ENCODE measurements around the gene MYO9B. TPM values are rescaled to one million over a fixed set of nuclear protein-coding genes. Genes with fewer than 3 reads are reported as not detected.
A peak's percentile ranks its signal among the peaks of the same experiment; 100 is the strongest.
"Not testable (repeated sequence)": the region's sequence is repeated elsewhere in the genome, so short reads cannot be mapped to it uniquely, and the experiment has no call there.

MYO9B gene
- total RNA-seq, 1 experiment from 2014 or later, result 12.4 TPM

DNA sequence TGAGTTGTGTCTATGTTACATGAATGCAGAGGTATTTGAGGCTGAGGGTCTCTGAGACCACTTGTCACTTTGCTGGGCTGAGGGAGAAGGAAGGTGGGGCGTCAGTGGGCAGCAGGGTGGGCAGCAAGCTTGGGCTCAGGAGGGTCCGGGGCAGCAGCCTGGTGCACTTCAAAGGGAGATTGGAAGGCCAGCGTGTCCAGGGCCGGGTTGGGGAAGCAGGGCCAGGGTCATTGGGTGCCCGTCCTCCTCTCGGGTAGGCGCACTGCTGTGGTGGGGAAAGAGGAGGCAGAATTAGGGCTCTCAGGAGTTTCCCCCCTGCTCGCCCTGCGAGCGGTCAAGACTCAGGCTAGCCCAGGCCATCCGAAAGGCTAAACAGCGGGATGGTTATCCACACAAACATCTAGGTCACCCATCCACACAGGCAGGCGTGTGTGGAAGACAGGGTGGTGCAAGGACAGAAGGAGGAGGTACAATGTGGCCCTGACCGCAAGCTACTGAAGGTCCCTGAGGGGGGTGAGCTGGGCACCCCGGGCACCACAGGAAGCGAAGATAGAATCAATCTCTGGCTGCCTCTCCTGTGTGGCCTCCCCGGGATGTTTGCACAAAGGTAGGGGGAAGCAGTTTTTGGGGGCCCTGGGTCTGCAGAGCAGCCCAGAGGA lies 37.7 kb downstream of the MYO9B start:
- no peak for DNase-seq (ENCODE audit: extremely low read depth, low read depth)

DNA sequence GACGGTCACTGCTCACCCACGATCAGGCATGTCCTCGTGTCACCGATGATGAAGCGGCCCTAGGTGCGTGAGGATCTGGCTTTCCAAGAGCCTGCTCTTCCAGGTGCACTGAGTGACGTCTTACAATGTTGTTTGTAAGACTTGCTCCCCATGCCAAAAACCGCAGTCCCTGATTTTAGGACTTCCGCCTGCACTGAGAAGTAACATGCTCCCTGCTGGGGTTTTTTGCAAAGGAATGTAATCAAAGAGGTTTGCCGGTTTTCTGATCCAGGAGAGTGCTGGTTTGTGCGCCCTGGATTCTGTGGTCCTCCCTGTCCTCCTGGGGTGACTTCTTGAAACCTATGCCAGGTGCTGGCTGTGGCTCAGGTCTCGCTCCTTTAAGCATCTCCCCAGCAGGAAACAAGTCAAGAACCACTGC lies 38.8 kb downstream of the MYO9B start:
- no peak for DNase-seq (ENCODE audit: extremely low read depth, low read depth)

DNA sequence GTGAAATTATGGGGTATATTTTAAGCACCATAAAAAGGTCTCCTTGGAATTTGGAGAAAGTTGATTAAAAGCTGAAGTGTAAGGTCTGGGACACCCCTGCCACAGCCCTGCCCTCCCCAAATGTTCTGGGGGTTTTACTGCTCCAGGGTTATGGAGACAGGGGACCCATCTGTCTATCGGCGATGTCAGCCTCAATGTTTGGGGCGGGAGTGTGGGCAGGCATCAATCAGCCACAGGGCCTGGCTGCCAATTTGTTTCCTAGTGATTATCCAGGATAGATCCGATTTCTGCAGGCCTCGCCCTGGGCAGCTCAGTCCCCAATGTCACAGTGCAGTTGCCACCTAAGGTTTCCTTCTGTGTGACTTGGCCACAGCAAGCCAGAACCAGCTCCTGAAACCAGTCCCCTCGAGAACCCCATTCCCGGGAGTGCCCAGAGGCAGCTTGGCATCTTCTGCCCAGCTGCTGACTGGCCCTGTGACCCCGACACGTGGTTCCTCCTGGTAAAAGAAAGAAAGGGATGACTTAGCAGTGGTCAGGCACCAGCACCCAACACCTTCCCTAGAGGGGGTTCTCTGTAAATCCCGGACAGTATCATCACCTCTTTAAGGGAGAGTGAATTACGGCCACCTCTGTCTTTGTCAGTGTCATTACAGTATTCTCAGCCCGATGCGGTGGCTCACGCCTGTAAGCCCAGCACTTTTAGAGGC lies 41.6 kb downstream of the MYO9B start:
- DNase-seq (ENCODE audit: extremely low read depth, low read depth), result no peak

DNA sequence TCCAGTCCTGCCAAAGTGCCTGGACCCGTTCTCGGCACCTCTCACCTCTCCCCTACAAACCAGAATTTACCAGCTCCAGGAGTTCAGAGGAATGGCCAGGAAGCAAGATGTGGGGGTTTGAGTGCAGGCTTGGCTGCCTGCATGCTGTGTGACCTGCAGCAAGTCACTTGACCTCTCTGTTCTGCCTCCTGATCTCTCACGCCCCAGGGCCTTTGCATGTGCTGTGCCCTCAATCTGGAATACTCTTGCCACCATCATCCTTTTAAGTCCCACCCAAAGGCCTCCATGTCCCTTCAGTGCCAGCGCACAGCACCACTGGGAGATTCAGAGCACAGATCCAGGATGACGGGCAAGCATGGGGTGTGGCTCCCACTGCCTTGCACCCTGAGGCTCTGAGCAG lies 43.4 kb downstream of the MYO9B start:
- DNase-seq (ENCODE audit: extremely low read depth, low read depth), result no peak

DNA sequence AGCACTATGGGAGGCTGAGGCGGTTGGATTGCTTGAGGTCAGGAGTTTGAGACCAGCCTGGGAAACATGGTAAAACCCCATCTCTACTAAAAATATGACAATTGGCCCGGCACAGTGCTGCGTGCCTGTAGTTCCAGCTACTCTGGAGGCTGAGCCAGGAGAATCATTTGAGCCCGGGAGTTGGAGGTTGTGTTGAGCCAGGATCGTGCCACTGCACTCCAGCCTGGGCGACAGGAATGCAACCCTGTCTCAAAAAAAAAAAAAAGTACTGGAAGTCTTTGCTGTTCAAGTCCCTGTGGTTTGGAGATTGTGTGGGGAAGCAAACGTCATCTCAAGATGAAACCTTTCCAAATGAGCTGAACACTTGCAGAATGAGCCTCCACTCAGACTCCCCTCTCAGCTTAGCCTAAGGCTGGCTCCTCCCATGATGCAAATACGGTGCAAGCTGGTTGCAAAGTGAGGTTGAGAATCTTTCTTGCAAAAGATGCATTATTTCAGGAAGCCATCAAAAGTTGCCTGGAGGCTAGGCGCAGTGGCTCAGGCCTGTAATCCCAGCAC lies 46.2 kb downstream of the MYO9B start:
- DNase-seq (ENCODE audit: extremely low read depth, low read depth), result no peak

DNA sequence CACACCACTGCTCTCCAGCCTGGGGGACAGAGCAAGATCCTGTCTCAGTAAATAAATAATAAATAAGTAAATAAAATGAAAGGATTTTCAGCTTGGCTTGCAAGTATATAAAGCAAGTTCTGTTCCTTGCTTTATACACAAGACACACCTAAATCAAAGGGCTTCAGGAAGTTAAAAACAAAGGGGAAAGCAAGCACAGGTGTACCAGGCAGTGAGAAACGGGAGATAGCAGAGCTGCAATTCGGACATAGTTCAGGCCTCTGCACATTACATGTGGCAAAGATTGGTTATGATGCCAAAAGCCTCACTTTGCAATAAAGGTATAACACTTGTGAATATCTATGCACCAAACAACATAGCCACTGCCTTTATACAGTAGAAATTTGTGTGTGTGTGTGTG lies 47.5 kb downstream of the MYO9B start:
- no peak for DNase-seq (ENCODE audit: extremely low read depth, low read depth)

DNA sequence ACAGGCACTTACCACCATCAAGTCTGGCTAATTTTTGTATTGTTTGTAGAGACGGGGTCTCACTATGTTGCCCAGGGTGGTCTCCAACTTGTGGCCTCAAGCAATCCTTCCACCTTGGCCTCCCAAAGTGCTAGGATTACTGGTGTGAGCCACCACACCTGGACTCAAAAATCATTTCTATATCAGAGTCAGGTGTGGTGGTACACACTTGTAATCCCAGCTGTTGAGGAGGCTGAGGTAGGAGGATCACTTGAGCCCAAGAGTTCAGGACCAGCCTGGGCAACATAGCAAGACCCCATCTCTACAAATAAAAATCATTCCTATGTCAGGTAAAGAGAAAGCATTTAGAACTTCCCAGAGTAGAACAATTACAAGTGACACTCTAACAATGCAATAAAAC lies 48.4 kb downstream of the MYO9B start:
- no peak for DNase-seq (ENCODE audit: extremely low read depth, low read depth)

DNA sequence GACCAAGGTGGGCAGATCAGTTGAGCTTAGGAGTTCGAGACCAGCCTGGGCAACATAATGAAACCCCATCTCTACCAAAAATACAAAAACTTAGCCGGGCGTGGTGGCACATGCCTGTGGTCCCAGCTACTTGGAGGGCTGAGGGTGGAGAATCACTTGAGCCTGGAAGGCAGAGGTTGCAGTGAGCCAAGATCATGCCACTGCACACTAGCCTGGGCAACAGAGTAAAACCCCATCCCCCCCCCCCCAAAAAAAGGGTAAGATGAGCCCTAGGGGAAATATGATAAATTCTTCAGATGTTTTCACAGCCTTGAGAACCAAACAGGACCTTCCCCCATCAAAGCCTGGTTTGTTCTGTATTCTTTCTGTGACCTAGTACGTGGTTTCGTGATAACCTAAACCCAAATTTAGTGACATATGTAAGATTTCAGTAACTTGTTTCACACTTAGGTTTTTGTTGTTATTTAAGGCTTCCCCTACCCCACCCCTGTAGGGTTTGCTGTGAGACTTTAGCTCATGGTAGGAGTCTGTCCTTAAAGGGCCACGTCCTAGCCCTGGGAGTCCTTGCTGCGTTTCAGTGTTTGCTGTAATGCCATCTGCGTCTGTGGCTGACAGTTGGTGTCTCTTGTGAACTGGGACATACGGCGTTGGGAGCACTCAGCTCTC lies 49.6 kb downstream of the MYO9B start:
- peak; percentile 38 for DNase-seq (ENCODE audit: extremely low read depth, low read depth)

DNA sequence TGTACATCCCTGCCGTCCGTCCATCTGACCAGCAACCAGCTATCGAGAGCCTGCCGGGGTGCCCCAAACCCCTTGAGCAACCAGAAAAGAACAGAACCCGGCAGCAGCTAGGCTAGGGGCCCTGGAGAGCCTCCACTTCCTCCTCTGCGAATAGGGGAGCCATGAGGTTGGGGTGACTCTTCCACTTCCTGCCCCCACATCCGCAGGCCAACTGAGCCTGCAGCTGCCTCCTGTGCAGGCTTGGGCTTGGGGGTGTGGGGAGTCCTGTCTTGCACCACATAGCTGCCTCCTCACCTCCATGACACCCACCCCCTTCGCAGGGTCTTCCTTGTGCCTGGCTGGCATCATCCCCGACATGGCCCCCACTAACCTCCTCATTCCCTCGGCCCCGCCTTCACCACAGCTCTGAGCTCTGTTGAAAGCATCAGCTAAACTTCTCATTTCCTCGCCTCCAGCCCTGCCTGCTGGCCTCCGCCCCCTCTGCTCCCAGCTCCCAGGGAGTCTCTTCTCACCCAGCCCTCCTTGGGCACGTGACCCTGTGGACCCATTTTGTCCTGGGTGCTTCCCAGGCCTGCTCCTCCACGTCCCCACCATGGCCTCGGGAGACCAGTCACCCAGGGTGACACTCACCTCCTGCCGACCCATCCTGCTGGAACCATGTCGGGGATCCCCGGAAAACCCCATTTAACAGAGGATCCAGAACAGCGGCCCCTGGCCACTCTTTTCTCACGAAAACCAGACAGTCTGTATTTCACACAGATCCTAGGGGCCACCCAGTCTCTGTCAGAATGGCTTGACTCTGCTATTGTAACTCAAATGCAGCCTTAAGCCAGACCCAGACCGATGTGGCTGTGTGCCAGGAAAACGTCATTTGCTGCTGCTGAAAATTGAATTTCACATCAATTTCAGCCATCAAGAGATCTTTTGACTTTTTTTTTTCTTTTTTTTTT lies 50.4 kb downstream of the MYO9B start:
- no peak for DNase-seq (ENCODE audit: extremely low read depth, low read depth)

DNA sequence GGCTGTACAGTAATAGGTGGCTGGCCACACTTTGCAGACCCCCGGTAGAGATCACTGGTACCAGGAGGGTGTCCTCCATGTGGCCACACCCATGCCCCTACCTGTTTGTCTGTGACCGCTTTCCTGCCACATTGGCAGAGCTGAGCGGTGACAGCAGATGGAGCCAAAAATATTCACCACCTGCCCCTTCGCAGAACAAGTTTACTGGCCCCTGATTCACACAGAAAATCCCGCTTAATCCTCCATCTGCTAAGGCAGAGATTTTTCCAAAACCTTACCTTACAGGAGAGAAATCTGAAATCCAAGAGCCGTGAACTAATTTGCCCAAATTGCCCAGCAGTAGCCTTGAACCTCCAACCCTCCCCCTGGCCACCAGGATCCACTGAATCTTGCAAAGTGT lies 52.1 kb downstream of the MYO9B start:
- no peak for DNase-seq (ENCODE audit: extremely low read depth, low read depth)

DNA sequence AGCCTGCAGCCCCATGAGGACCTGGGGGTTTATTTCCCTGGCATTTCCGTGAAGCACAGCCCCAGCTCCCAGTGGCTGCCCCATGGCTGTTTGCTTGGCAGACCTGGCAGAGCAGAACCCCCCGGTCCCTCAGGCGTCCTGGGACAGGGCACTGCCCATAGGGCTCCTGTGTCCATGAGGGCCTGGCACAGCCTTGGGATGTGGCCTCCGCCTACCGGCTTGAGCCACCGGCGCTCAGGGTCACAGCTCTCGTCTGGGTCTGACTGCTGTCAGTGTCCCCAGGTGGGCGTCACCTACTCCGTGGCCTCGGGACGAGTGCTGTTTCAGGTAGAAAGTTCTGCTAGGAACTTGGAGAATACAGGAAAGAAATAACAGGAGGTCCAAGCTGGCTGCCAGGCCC lies 52.8 kb downstream of the MYO9B start:
- no peak for DNase-seq (ENCODE audit: extremely low read depth, low read depth)

DNA sequence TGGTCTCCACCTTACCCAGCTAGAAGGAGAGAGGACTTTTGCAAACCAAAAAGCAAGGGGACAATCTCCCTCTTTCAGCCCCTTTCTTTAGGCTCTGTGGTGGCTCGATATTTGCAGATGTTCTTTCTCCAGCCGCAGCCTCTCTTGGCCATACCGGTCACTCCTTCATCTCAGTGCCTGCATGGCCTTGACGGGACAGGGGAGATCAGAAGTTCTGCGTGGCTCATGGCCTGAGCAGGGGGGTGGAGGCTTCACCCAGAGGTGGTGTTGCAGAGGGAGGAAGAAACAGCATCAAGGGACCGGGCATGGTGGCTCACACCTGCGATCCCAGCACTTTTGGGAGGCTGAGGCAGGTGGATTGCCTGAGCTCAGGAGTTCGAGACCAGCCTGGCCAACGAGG lies 53.2 kb downstream of the MYO9B start:
- no peak for DNase-seq (ENCODE audit: extremely low read depth, low read depth)

DNA sequence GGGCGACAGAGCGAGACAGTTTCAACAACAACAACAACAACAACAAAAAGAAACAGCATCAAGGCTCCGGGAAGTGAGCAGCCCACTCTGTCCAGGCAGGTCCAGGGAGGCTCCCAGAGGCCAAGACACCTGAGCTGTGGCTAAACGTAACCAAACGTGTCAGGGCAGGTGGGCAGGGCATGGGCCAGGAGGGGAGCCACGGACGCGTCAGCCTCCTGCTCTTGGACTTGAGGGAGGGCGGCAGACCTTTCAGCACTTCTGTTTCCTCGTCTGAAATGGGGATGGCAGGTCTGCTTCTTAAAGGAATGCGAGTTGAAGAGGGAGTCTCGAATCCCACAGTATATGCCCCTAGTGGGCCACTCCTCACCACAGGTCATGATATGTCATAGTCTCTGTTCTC lies 53.8 kb downstream of the MYO9B start:
- DNase-seq (ENCODE audit: extremely low read depth, low read depth), result no peak

DNA sequence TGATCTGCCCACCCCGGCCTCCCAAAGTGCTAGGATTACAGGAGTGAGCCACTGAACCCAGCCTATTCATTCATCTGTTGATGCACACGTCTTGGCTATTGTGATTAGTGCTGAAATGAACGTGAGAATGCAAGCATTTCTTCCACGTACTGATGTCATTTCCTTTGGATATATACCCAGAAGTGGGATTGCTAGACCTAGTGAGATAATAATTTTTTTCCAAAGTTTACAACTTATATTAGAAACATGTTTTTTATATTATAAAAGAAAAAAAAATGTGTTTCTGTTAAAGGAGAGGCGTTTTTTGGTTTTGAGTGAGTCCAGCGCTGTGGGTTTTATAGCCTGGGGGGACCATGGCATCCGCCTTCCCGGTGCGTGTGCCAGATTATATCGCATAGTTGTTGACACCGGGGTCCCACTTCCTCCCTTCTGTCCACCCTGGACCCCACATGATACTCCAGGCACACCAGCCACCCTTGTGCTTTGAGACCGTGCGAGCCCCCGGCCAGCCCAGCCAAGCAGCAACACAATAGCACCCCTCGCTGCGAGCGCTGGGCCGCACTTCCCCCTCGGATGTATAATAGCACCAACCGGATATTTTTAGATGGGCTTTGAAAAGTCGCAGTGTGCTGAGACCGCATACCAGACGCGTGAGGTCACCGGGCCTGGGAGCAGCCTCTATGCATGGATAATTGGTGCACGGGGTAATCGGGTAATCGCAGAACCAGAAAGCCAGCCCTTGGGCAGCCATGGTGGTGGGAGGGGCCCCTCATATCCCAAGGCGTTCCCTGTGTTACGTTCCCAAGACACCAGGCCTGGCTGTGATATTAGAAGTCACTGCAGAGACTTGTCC lies 59.6 kb downstream of the MYO9B start:
- peak; percentile 90 for DNase-seq (ENCODE audit: extremely low read depth, low read depth)

DNA sequence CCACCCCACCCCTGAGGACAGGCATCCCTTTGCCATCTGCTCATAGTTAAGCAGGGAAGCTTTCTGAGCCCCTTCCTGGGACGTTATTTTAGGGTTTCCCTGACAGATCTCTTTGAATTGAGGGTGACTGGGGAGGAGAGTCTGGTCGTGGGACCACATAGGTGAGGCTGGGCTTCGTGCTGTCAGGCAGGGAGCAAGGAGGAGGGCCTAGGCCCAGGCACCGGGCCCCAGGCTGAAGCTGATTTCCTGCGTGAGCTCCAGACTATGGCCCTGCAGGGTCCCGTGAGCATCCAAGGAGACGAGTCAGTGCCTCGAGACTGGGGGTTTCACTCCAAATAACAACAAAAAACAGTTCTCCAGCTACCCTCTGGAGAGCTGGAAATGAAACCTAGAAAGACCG lies 60.4 kb downstream of the MYO9B start:
- DNase-seq (ENCODE audit: extremely low read depth, low read depth), result no peak

DNA sequence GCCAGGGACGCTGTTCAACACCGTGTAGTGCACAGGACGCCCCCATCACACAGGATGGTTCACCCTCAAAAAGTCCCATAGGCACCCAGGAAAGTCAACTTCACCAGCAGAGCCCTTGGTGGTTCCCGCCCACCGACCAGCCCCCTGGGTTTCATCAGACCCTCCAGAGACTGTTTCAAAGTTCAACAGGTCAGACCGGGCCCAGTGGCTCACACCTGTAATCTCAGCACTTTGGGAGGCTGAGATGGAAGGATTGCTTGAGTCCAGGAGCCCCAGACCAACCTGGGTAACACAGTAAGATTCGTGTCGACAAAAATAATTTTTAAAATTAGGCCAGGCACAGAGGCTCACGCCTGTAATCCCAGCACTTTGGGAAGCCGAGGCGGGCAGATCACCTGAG lies 61.0 kb downstream of the MYO9B start:
- DNase-seq (ENCODE audit: extremely low read depth, low read depth), result no peak

DNA sequence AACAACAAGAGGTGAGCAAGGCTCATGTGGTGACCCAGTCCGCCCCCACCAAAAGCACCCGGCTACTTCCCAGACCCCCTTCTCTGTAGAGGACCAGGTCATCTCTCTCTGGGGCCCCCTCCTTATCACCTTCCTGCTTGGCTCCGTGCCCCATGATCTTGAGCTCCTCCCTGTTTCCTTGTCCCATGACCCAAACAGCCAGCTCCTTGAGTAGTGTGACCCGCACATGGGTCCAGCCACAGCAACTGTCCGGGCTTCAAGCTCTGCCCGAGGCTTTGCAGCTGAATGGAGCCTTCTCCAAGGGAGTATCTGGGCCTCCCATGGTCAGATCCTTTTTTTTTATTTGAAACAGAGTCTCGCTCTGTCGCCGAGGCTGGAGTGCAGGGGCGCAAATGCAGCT lies 61.8 kb downstream of the MYO9B start:
- DNase-seq (ENCODE audit: extremely low read depth, low read depth), result no peak

DNA sequence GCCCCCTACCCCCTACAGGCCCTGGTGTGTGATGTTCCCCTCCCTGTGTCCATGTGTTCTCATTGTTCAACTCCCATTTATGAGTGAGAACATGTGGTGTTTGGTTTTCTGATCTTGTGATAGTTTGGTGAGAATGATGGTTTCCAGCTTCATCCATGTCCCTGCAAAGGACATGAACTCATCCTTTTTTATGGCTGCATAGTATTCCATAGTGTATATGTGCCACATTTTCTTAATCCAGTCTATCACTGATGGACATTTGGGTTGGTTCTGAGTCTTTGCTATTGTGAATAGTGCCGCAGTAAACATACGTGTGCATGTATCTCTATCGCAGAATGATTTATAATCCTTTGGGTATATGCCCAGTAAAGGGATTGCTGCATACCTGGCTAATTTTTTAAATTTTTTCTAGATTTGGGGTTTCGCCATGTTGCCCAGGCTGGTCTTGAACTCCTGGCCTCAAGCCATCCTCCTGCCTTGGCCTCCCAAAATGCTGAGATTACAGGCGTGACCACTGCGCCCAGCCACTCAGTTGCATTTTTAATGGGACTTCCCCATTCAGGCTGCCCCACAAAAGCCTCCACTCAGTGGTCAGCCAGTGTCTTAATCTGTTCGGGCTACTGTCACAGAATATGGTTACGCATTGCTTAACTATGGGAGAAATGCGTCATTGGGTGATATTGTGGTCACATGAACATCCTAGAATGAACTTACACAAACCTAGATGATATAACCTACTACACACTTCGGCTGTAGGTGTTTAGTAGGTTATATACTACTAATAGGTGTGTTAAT lies 62.7 kb downstream of the MYO9B start:
- DNase-seq (ENCODE audit: extremely low read depth, low read depth), result not testable (repeated sequence)
